GM04503 (cell line): ENCODE measurements around the gene MAGEB17.

Experiments used
- DNase-seq: peaks from one replicate; pipeline ENCODE4 v3.0.0-alpha.2; 2012; ENCODE audit warnings: low read depth

Gene MAGEB17

DNA sequence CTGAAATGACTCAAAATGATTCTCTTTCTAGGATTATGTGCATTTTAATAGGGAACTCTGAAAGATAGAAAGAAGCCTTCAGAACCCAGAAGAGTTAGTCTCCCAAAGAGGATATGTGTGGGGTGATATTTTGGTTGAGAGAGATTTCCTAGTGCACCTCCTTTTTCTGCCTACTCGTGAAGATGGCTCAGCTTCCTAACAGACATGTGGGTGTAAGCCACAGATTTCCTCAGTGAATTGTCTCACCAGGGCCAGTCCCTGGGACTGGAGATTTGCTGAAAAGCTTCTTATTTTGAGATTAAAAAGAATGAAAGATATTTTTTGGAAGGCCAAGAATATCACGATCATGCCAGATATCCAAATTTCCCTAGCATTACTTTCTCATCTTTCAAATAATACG is 42.8 kb downstream of the MAGEB17 start:
- DNase-seq: no peak

GRCh38 chrX:16212024-16212423 is 44.7 kb downstream of the MAGEB17 start:
- DNase-seq: no peak

- DNase-seq: no peak
These were observed 45.2 kb downstream of the MAGEB17 start for GRCh38 chrX:16212436-16212835.

DNA sequence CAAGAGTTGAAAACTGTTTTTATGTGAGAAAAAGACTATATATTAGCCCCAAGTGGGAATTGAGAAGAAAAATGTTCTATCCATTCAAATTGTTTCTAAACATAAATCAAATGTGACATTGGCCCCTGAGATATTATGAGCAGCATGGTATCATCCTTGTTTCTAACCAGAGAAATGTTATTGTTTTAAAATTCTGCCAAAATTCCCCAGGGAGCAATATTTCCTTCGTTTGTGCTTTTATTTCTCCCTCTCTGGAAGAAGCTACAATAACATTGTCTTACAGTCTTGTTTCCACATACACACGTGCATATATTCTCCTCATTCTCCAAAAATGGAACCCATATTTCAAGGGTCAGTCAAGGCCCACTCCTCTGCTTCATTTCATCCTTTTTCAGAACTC is 46.7 kb downstream of the MAGEB17 start:
- DNase-seq: peak; percentile 41

DNA sequence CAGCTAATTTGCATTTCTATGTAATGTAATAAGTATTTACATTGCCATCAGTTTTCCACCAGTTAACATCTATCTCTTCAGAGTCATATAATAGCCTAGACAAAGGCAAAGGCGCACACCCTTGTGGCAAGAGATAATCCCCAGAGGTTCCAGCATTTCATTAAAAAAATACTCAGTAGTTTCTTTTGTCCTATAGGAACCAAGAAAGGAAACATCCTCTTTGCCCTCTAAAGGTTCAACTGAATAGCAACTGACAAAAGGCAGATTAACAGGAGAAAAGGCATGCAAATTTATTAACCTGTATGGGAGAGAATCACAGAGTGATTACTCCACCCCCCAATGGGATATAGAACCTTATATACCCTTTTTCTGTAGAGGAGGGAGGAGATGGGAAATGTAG is 48.4 kb downstream of the MAGEB17 start:
- no peak for DNase-seq
